HuH-7 (cell line): Measurements from ENCODE around the gene FBXL4.
"Not testable (repeated sequence)": the region's sequence is repeated elsewhere in the genome, so short reads cannot be mapped to it uniquely, and the experiment has no call there.

ENCODE experiments used
- DNase-seq: peaks from one replicate; pipeline ENCODE4 v3.0.0; 2011; ENCODE audit warnings: low spot score

FBXL4 gene

DNA sequence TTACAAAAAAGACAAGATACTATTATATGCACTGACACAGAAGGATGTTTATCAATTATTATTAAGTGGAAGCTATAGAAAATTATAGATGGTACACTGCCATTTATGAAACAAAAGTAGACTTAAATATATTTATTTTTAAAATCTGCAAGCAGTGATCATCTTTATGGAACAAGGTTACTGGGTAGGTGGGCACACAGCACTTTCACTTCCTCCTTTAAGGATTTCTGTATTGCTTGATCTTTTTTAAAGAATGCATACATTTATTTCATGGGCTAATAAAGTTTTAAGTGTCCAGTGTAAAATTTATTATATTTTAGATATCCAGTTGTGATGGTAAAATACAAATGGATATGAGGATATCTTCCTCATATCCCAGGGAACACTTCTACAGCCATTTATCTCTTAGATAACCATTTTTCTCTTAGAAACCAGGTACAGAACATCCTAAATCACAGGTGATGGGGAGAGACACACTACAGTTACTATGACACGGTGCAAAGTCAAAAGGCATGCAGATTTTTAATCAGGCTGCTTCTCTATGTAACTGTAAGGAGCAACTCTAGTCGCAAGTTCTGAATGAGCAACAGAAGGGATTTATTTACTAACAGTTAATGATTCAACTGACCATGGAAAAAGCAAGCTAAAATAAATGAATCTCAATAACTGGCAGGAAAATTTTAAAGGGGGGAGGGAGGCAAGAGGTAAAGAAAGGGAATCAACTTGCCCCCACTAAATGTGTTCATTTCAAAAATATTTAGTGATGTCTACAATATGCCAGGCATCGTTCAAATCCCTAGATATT lies 2.2 kb downstream of the FBXL4 start:
- DNase-seq = no peak

- peak; percentile 58 for DNase-seq
These were observed 3.1 kb downstream of the FBXL4 start for GRCh38 chr6:98944598-98945081.

GRCh38 chr6:98944168-98944567 lies 3.6 kb downstream of the FBXL4 start:
- DNase-seq = no peak

GRCh38 chr6:98942263-98942803 lies 5.4 kb downstream of the FBXL4 start:
- no peak for DNase-seq

- DNase-seq = no peak
These were observed 6.4 kb downstream of the FBXL4 start for GRCh38 chr6:98941319-98941718.

DNA sequence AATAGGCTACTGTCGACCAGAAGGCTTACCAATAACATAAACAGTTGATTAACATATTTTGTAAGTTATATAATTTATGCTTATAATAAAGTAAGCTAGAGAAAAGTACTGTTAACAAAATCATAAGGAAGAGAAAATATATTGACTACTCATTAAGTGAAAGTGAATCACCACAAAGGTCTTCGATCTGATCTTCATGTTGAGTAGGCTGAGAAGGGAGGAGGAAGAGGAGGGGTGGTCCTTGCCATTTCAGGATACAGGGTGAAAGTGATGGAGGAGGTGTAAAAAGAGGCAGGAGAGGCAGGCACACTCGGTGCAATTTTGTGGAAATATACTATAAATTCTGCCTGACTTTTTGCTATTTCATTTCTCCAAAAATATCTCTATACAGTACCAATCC lies 10.4 kb downstream of the FBXL4 start:
- DNase-seq = no peak

DNA sequence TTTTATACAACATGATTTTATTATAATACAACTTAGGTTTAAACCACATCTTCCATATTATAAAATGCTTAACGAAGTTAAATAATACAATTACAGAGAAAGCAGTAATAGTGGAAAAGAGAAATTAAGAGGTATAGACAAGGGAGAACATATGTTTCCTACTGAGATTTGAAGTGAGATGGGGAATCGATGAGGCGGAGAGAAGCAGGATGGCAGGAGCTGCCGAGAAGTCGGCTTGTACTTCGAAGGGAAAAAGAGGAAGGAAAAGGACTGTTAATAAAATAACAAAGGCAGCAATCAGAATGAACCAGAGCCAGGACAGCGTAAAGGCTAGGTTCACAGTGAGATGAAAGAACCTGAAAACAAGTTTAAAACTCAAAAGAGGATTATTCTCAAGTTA lies 15.4 kb downstream of the FBXL4 start:
- no peak for DNase-seq

DNA sequence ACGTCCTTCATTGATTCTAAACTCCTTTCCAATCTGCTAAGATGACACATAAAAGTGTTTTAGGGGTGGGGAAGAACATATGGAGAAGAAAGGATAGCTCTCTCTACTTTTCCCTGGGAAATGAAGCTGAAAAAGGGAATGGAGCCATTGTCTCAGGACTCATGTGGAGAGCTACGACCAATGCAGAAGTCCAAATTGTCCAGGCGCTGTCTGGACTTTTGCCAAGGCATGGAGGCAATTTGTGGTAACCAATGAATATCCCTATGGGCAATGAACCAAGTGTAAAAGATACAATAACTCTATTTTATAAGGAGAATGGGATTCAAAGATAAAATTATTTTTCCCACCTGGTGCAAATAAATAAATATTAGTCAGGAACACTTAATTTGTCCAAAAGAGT lies 16.1 kb downstream of the FBXL4 start:
- no peak for DNase-seq

DNA sequence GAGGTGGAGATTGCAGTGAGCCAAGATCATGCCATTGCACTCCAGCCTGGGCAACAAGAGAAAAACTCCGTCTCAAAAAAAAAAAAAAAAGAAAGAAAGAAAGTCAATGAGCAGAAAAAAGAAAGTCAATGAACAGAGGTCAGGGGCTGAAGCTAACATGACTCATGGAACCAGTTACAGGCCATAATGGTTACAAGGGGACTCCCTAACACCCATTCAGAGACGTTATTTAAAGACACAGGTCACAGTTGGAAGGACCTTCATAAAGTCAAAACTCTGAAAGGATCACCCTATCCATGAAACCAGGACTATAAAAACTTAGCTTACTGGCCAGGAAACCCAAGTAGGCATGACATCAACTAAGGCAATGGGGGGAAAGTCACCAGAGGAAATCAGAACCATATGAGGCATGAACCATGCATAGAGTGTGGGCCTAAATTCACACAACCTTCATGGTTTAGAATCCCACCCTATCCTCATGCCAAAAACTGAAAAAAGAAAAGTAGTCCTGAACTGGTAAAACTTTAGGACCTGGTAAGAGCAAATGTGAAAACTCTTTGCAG lies 18.2 kb downstream of the FBXL4 start:
- no peak for DNase-seq

GRCh38 chr6:98928688-98929087 lies 19.1 kb downstream of the FBXL4 start:
- DNase-seq = no peak

DNA sequence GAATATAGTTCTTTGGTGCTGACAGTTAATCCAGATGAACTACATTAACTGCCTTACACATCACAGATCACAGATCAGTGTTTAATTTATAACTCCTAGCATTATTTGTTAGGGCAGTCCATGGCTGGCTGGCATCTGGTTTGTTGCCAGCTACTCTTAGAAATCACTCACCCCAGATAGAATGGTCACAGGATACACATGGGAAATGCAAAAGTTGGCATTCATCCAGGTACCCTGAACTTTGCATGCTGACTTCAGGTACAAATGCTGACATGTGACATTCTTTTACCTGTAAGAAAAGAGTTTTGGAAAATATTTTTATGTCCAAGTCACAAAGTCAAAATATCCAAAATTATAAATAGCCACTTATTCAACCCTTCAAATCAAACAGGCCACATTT lies 20.2 kb downstream of the FBXL4 start:
- DNase-seq = no peak

DNA sequence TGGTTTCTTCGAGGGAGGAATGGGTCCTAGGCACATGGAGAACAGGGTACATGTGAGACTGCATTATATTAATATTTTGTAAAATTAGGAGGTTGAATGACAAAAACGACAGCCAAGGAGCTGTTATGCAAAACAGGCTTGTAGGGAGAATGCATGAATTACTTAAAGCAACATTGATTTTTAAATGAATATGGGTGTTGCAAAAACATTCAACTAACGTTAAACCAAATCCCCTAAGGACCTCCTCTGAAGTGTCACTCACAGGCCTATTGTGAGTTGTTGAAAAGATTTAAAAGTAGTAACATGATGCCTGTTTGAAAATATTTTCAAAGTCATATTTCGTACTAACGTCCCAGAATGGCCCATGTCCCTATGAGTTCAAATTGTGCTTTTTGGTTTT lies 21.9 kb downstream of the FBXL4 start:
- DNase-seq = no peak

- DNase-seq = no peak
These were observed 23.1 kb downstream of the FBXL4 start for GRCh38 chr6:98924647-98925046.

- no peak for DNase-seq
These were observed 26.8 kb downstream of the FBXL4 start for GRCh38 chr6:98920904-98921431.

DNA sequence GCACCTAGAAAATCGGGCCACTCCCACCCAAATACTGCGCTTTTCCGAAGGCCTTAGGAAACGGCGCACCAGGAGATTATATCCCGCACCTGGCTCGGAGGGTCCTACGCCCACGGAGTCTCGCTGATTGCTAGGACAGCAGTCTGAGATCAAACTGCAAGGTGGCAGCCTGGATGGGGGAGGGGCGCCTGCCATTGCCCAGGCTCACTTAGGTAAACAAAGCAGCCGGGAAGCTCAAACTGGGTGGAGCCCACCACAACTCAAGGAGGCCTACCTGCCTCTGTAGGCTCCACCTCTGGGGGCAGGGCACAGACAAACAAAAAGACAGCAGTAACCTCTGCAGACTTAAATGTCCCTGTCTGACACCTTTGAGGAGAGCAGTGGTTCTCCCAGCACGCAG lies 36.8 kb downstream of the FBXL4 start:
- not testable (repeated sequence) for DNase-seq

- DNase-seq = no peak
These were observed 38.5 kb downstream of the FBXL4 start for GRCh38 chr6:98909236-98909635.

- DNase-seq = not testable (repeated sequence)
These were observed 41.4 kb downstream of the FBXL4 start for GRCh38 chr6:98906342-98906741.

DNA sequence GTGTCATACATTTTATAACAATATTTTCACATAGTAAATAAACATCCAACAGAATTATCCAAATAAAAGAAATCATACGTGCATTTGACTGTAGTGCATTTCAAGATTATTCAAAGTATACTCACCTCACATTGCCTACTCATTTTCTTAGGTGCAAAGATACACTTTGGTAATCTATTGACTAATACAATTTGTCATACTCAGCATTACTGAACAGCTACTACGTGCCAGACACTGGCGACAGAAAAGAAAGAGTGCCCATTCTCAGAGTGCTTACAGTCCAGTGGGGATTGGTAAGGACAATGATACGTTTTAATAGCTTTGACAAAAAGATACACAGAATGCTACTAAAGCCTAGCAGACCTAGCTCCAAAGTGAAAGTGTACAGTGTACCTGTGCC lies 42.0 kb downstream of the FBXL4 start:
- DNase-seq = no peak

- DNase-seq = no peak
These were observed 43.6 kb downstream of the FBXL4 start for GRCh38 chr6:98904096-98904495.

- no peak for DNase-seq
These were observed 47.0 kb downstream of the FBXL4 start for GRCh38 chr6:98900706-98901105.

DNA sequence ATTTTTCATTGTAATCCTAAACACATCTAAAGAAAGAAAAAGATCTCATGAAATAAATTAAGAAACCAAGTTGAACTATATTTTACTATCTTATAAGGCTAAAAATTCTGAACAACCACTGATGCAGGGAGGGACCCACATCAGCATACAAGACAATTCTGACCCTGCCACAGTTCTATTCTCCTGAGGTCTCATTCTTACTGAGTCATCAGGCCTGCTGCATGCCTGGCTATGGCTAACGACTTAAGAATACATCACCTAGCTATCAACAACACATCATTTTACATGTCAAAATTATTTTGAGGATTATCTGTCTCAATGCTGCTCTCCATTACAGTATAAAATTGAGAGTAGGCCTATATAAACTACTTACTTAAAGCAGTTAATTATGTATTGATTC lies 52.9 kb downstream of the FBXL4 start:
- no peak for DNase-seq

DNA sequence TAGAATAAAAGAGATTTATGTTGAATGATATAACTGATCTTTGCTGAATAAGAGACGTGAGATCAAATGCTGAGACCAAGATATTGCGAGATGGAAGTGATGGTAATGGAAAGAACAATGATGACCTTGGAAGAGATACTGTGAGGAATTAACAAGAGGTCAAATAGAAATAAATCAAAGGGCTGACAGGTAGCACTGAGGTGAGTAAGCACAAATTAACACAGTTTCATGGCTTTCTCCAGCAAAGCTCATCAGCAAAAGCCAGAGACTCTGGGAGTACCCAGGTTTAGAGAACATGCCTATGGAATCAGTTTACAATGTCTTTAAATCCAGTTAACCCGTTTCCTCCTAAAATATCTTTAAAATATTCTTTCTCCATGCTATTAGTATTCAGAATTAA lies 60.1 kb downstream of the FBXL4 start:
- DNase-seq = no peak

DNA sequence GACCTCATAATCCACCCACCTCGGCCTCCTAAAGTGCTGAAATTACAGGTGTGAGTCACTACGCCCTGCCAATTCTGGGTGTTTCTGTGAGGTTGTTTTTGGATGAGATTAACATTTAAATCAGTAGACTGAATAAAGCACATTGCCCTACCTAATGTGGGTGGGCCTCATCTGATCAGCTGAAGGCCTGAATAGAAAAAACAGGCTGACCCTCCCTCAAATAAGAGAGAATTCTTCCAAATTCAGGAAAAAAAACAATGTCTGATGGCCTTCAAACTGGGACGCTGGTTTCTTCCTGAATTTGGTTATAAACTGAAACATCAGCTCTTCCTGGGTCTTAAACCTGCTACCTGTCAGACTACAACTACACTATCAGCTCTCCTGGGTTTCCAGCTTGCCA lies 62.4 kb downstream of the FBXL4 start:
- no peak for DNase-seq
